Measurements from ENCODE around the gene FLYWCH1.

GRCh38 chr16:2973605-2974318 is 62.0 kb downstream of the FLYWCH1 start:
- TF ChIP-seq CTCF (conservative IDR thresholded peaks at IDR 0.05 in 1 of 2, IDR thresholded peaks at IDR 0.05 in 1 of 2; ENCODE audit: low read depth in 1 of 2, low read length in 2 of 2) (no peak), EZH2 (IDR thresholded peaks at IDR 0.05; ENCODE audit: low read length, missing control alignments) (no peak)

Measured in fibroblast of lung (primary cell).